Panc1 (cell line): Measurements from ENCODE around the gene MAGI2. TPM values are rescaled to one million over a fixed set of nuclear protein-coding genes. Genes with fewer than 3 reads are reported as not detected.
"Not testable (repeated sequence)": the region's sequence is repeated elsewhere in the genome, so short reads cannot be mapped to it uniquely, and the experiment has no call there.

Experiments
- ATAC-seq: fragments of 200-7000 bp; cut with Tn5 transposase; 2 replicates; pipeline ENCODE4 v1.9.1; 2020; ENCODE audit warnings: mild to moderate bottlenecking, moderate library complexity
- BruUV-seq: library from RNA; stranded (reverse); fragments of 400-500 nt; replicated peaks from 2 replicates; lab custom pipeline; 2021; lab: Mats Ljungman, UMichigan
- CTCF ChIA-PET: fragments of 300-600 bp; sonication (Branson Sonifier 250); formaldehyde crosslinking; loops from one replicate; lab custom pipeline; 2022; ENCODE audit warnings: antibody characterized with exemption; lab: Charles Lee
- POLR2A ChIA-PET: fragments of 300-600 bp; sonication (Branson Sonifier 250); formaldehyde crosslinking; loops from one replicate; lab custom pipeline; 2022; ENCODE audit warnings: antibody characterized with exemption; lab: Charles Lee
- DNase-seq: peaks from one replicate; pipeline ENCODE4 v3.0.0-alpha.2; 2010; ENCODE audit warnings: low read depth, low spot score
- H3K27ac ChIP-seq: 2 replicates; pipeline ENCODE4 v1.5.1; 2011; ENCODE audit warnings: mild to moderate bottlenecking, low read length, inconsistent platforms
- H3K27me3 ChIP-seq: fragments of 200-500 bp; sonication (Bioruptor generic); 2 replicates; pipeline ENCODE4 v1.6.0; 2014; ENCODE audit warnings: low read length, inconsistent platforms; ENCODE audit not compliant: control insufficient read depth, insufficient read depth
- H3K36me3 ChIP-seq: fragments of 200-500 bp; sonication (Bioruptor generic); 2 replicates; pipeline ENCODE4 v1.5.1; 2014; ENCODE audit warnings: inconsistent platforms, mild to moderate bottlenecking, low read length, moderate library complexity; ENCODE audit not compliant: control insufficient read depth, insufficient read depth
- H3K4me1 ChIP-seq: 2 replicates; pipeline ENCODE4 v1.5.1; 2011; ENCODE audit warnings: inconsistent platforms, mild to moderate bottlenecking, low read length, moderate library complexity; ENCODE audit not compliant: control insufficient read depth, insufficient read depth
- H3K4me3 ChIP-seq, 2 experiments: 2 replicates each; pipeline ENCODE4 v1.5.1; 2011 to 2012; ENCODE audit warnings: low read depth in 2 of 2, low read length in 2 of 2, mild to moderate bottlenecking in 2 of 2, inconsistent platforms in 1 of 2, moderate library complexity in 1 of 2
- H3K9me3 ChIP-seq: fragments of 200-500 bp; sonication (Bioruptor generic); 2 replicates; pipeline ENCODE4 v1.5.1; 2014; ENCODE audit warnings: low read depth, mild to moderate bottlenecking, inconsistent platforms, low read length, moderate library complexity; ENCODE audit not compliant: control insufficient read depth, insufficient read depth
- CTCF ChIP-seq: fragments of 450-650 bp; IDR thresholded peaks from 2 replicates; pipeline ENCODE4 v1.5.1; 2017; ENCODE audit warnings: mild to moderate bottlenecking
- POLR2AphosphoS5 ChIP-seq: IDR thresholded peaks from 2 replicates; pipeline ENCODE4 v1.6.1; 2012; ENCODE audit warnings: mild to moderate bottlenecking, low read depth, low read length, moderate library complexity
- REST ChIP-seq, 2 experiments: IDR thresholded peaks; 2 replicates each; pipeline ENCODE4 v1.6.1; 2011 to 2012; ENCODE audit warnings: low read depth in 2 of 2, control low read depth in 1 of 2, low read length in 1 of 2, mild to moderate bottlenecking in 1 of 2, moderate library complexity in 1 of 2; ENCODE audit not compliant: insufficient read depth in 1 of 2
- SIN3A ChIP-seq: IDR thresholded peaks from 2 replicates; pipeline ENCODE4 v1.6.1; 2012; ENCODE audit warnings: low read depth, mild to moderate bottlenecking, low read length, moderate library complexity, borderline replicate concordance; ENCODE audit not compliant: insufficient read depth
- TCF7L2 ChIP-seq: IDR thresholded peaks from 2 replicates; pipeline ENCODE4 v1.6.1; 2011; ENCODE audit warnings: mild to moderate bottlenecking, low read depth, low read length, inconsistent platforms
- in situ Hi-C: cut with HindIII; loops from 2 replicates; pipeline ENCODE4 v1.10.0; 2016; ENCODE audit warnings: low sequenced_read_pairs, low pct_unique_long_range_greater_than_20kb
- intact Hi-C: fragments of 100-400 bp; cut with micrococcal nuclease; formaldehyde crosslinking; loops from one replicate; pipeline ENCODE4 v1.10.0; 2022; ENCODE audit not compliant: unreplicated experiment
- total RNA-seq: library from RNA; stranded (reverse); gene quantifications from one replicate; pipeline ENCODE4 v1.2.1, GENCODE V29; 2021; ENCODE audit not compliant: unreplicated experiment

Gene MAGI2
- total RNA-seq, 1 experiment from 2014 or later, result 5.4 TPM

GRCh38 chr7:78247910-78248689, 1205.4 kb downstream of the MAGI2 start:
- H3K27ac ChIP-seq, result no peak overlapping the region
- no peak for TF ChIP-seq SIN3A
- no peak for TF ChIP-seq POLR2AphosphoS5
- TF ChIP-seq CTCF, result no peak
- TF ChIP-seq TCF7L2, result no peak
- TF ChIP-seq REST (IDR thresholded peaks at IDR 0.05; ENCODE audit: insufficient read depth in 1 of 2, low read depth in 2 of 2, low read length in 1 of 2), result no peak
- ChIA-PET POLR2A (no interaction called here), CTCF (no interaction called here)
- H3K4me3 ChIP-seq, result no peak overlapping the region
- no peaks in the 10 kb centered on the region for H3K27me3 ChIP-seq
- DNase-seq (no peak), ATAC-seq (no peak)
- H3K9me3 ChIP-seq, result no peaks in the 10 kb centered on the region; the same call in 1 of the 2 replicates
- no peaks in the 10 kb centered on the region for H3K36me3 ChIP-seq
- no peaks in the 10 kb centered on the region for H3K4me1 ChIP-seq
- no TSS peak for BruUV-seq
- intact Hi-C loops (no loop called here), in situ Hi-C loops (no loop called here)

GRCh38 chr7:78240179-78240578, 1213.3 kb downstream of the MAGI2 start:
- H3K4me1 ChIP-seq, BruUV-seq, H3K4me3 ChIP-seq, H3K27ac ChIP-seq, H3K27me3 ChIP-seq, CTCF ChIA-PET, H3K9me3 ChIP-seq, POLR2A ChIA-PET, H3K36me3 ChIP-seq, intact Hi-C loops, DNase-seq, in situ Hi-C loops, ATAC-seq: not testable (repeated sequence)

GRCh38 chr7:78234634-78235033, 1218.8 kb downstream of the MAGI2 start:
- ChIA-PET CTCF (no interaction called here), POLR2A (no interaction called here)
- TF ChIP-seq POLR2AphosphoS5, result no peak
- TF ChIP-seq REST (IDR thresholded peaks at IDR 0.05; ENCODE audit: insufficient read depth in 1 of 2, low read depth in 2 of 2, low read length in 1 of 2), result no peak
- no peak for TF ChIP-seq TCF7L2
- no peak for TF ChIP-seq CTCF
- no peak for TF ChIP-seq SIN3A
- in situ Hi-C loops, result no loop called here
- H3K27me3 ChIP-seq, result no peaks in the 10 kb centered on the region; the same call in 1 of the 2 replicates
- no peaks in the 10 kb centered on the region for H3K9me3 ChIP-seq
- intact Hi-C loops, result no loop called here
- BruUV-seq, result no TSS peak
- ATAC-seq, result no peak
- H3K27ac ChIP-seq, result no peak overlapping the region
- no peaks in the 10 kb centered on the region for H3K36me3 ChIP-seq
- H3K4me3 ChIP-seq, result no peak overlapping the region
- DNase-seq, result no peak
- H3K4me1 ChIP-seq, result no peaks in the 10 kb centered on the region
